Stimulated activated CD8-positive, alpha-beta memory T cell treated with anti-CD3 and anti-CD28 coated beads, Interleukin-7, amount 100 ng/mL, for 4 hours (primary cell): Measurements from ENCODE around the gene SMIM10L2A.
"Not testable (repeated sequence)": the region's sequence is repeated elsewhere in the genome, so short reads cannot be mapped to it uniquely, and the experiment has no call there.

Experiments used
- DNase-seq, 2 donors: peaks; one replicate each; pipeline ENCODE4 v3.0.0-alpha.2; 2020; ENCODE audit warnings: low read depth in 2 of 2

SMIM10L2A gene

GRCh38 chrX:135453381-135453780 lies 31.6 kb downstream of the SMIM10L2A start:
- no peak for DNase-seq

- no peak for DNase-seq
These were observed 33.1 kb downstream of the SMIM10L2A start for GRCh38 chrX:135454816-135455215.

- not testable (repeated sequence) for DNase-seq
These were observed 40.0 kb downstream of the SMIM10L2A start for GRCh38 chrX:135461756-135462155.

- no peak for DNase-seq
These were observed 42.2 kb downstream of the SMIM10L2A start for GRCh38 chrX:135463937-135464336.

- no peak for DNase-seq
These were observed 54.6 kb downstream of the SMIM10L2A start for GRCh38 chrX:135476378-135476777.

GRCh38 chrX:135477576-135477975 lies 55.8 kb downstream of the SMIM10L2A start:
- DNase-seq: peak in 1 of 2 donors; percentile 3
